SK-MEL-5 (cell line): Measurements from ENCODE around the gene ZNF22. TPM values are rescaled to one million over a fixed set of nuclear protein-coding genes. Genes with fewer than 3 reads are reported as not detected.
A peak's percentile ranks its signal among the peaks of the same experiment; 100 is the strongest.

Experiments
- DNase-seq: peaks from one replicate; pipeline ENCODE4 v3.0.0-alpha.2; 2016; ENCODE audit warnings: low read depth, low spot score
- in situ Hi-C: cut with HindIII; loops from 2 replicates; pipeline ENCODE4 v1.10.0; 2016; ENCODE audit warnings: low sequenced_read_pairs, high pct_unique_total_duplicates, low pct_unique_long_range_greater_than_20kb
- total RNA-seq: library from RNA; depleted of rRNA; stranded (reverse); fragments of >200 nt; shearing (Covaris generic); gene quantifications from 2 replicates; pipeline ENCODE4 v1.2.3, GENCODE V29; 2014

ZNF22 gene
- total RNA-seq, 1 experiment from 2014 or later: 5.6 TPM

- DNase-seq: no peak
- in situ Hi-C loops: no loop called here
Measured at GRCh38 chr10:44962870-44963738, 37.6 kb upstream of the ZNF22 start.

GRCh38 chr10:44963772-44964633 is 36.7 kb upstream of the ZNF22 start:
- no peak for DNase-seq
- in situ Hi-C loops: no loop called here

GRCh38 chr10:44965104-44965503 is 35.6 kb upstream of the ZNF22 start:
- DNase-seq: no peak
- in situ Hi-C loops: no loop called here

- in situ Hi-C loops: no loop called here
- DNase-seq: no peak
Measured at GRCh38 chr10:44965651-44966097, 35.0 kb upstream of the ZNF22 start.

- in situ Hi-C loops: no loop called here
- DNase-seq: no peak
Measured at GRCh38 chr10:44966129-44966815, 34.5 kb upstream of the ZNF22 start.

GRCh38 chr10:44966816-44967509 is 33.8 kb upstream of the ZNF22 start:
- in situ Hi-C loops: no loop called here

GRCh38 chr10:44967616-44968015 is 33.1 kb upstream of the ZNF22 start:
- DNase-seq: no peak
- in situ Hi-C loops: no loop called here

More at GRCh38 chr10:44966816-44967509, 33.8 kb upstream of the ZNF22 start:
- DNase-seq: peak; percentile 9

GRCh38 chr10:44968091-44968490 is 32.6 kb upstream of the ZNF22 start:
- DNase-seq: no peak
- in situ Hi-C loops: no loop called here

GRCh38 chr10:44968500-44969400 is 32.0 kb upstream of the ZNF22 start:
- no peak for DNase-seq
- in situ Hi-C loops: no loop called here

- in situ Hi-C loops: no loop called here
- no peak for DNase-seq
Measured at GRCh38 chr10:44969854-44970253, 30.9 kb upstream of the ZNF22 start.

- in situ Hi-C loops: no loop called here
- no peak for DNase-seq
Measured at GRCh38 chr10:44970812-44971395, 29.8 kb upstream of the ZNF22 start.

- in situ Hi-C loops: no loop called here
Measured at GRCh38 chr10:44971434-44971833, 29.3 kb upstream of the ZNF22 start.

GRCh38 chr10:44971935-44972757 is 28.6 kb upstream of the ZNF22 start:
- in situ Hi-C loops: no loop called here
- DNase-seq: no peak

More at GRCh38 chr10:44971434-44971833, 29.3 kb upstream of the ZNF22 start:
- no peak for DNase-seq

- in situ Hi-C loops: no loop called here
- no peak for DNase-seq
Measured at GRCh38 chr10:44972874-44973306, 27.8 kb upstream of the ZNF22 start.

- in situ Hi-C loops: no loop called here
- no peak for DNase-seq
Measured at GRCh38 chr10:44973323-44974081, 27.2 kb upstream of the ZNF22 start.
